PC-9 (cell line): Measurements from ENCODE around the gene DCLK3. TPM values are rescaled to one million over a fixed set of nuclear protein-coding genes. Genes with fewer than 3 reads are reported as not detected.
A peak's percentile ranks its signal among the peaks of the same experiment; 100 is the strongest.

Source experiments
- BruUV-seq: library from RNA; stranded (reverse); fragments of 400-500 nt; replicated peaks from 2 replicates; lab custom pipeline; 2021; lab: Mats Ljungman, UMichigan
- CTCF ChIA-PET: fragments of 300-600 bp; sonication (Branson Sonifier 250); formaldehyde crosslinking; loops from one replicate; lab custom pipeline; 2022; ENCODE audit warnings: antibody characterized with exemption; lab: Charles Lee
- POLR2A ChIA-PET: fragments of 300-600 bp; sonication (Branson Sonifier 250); formaldehyde crosslinking; loops from one replicate; lab custom pipeline; 2022; ENCODE audit warnings: antibody characterized with exemption; ENCODE audit not compliant: unreplicated experiment; lab: Charles Lee
- DNase-seq, 2 experiments: peaks; one replicate each; pipeline versions ENCODE4 v3.0.0 to v3.0.0-alpha.2; 2015 to 2022; ENCODE audit warnings: mixed read lengths in 1 of 2
- H2AFZ ChIP-seq: fragments of 200-600 bp; sonication (generic); 2 replicates; pipeline ENCODE4 v1.8.1; 2017; ENCODE audit warnings: antibody characterized with exemption
- H3F3A ChIP-seq: fragments of 200-600 bp; sonication (generic); 2 replicates; pipeline ENCODE4 v1.8.1; 2017; ENCODE audit warnings: antibody characterized with exemption, mild to moderate bottlenecking, low read depth; ENCODE audit not compliant: insufficient read depth
- H3K27ac ChIP-seq: fragments of 200-600 bp; sonication (generic); 2 replicates; pipeline ENCODE4 v1.6.1; 2016; ENCODE audit warnings: mixed run types
- H3K27me3 ChIP-seq: fragments of 200-600 bp; sonication (generic); 2 replicates; pipeline ENCODE4 v1.6.1; 2016; ENCODE audit warnings: low read depth, mixed run types; ENCODE audit not compliant: insufficient read depth
- H3K36me3 ChIP-seq: fragments of 200-600 bp; sonication (generic); 2 replicates; pipeline ENCODE4 v1.6.1; 2016; ENCODE audit warnings: low read depth, mixed run types
- H3K4me1 ChIP-seq: fragments of 200-600 bp; sonication (generic); replicated peaks from 2 replicates; pipeline ENCODE4 v1.6.1; 2016; ENCODE audit warnings: mixed run types; ENCODE audit not compliant: insufficient read depth
- H3K4me2 ChIP-seq: fragments of 200-600 bp; sonication (generic); 2 replicates; pipeline ENCODE4 v1.6.1; 2017; ENCODE audit warnings: mixed run types
- H3K4me3 ChIP-seq: fragments of 200-600 bp; sonication (generic); 2 replicates; pipeline ENCODE4 v1.6.1; 2016; ENCODE audit warnings: mixed run types
- H3K79me2 ChIP-seq: fragments of 200-600 bp; sonication (generic); 2 replicates; pipeline ENCODE4 v1.6.1; 2017; ENCODE audit warnings: low read depth, mixed run types
- H3K9me2 ChIP-seq: fragments of 200-600 bp; sonication (generic); 2 replicates; pipeline ENCODE4 v1.8.1; 2017; ENCODE audit warnings: mild to moderate bottlenecking; ENCODE audit not compliant: insufficient read depth
- H3K9me3 ChIP-seq: fragments of 200-600 bp; sonication (generic); 2 replicates; pipeline ENCODE4 v1.8.1; 2016; ENCODE audit warnings: low read depth; ENCODE audit not compliant: insufficient read depth
- H4K20me1 ChIP-seq: fragments of 200-600 bp; sonication (generic); 2 replicates; pipeline ENCODE4 v1.8.1; 2017; ENCODE audit not compliant: insufficient read depth
- EZH2 ChIP-seq: fragments of 200-600 bp; sonication (generic); IDR thresholded peaks from 2 replicates; pipeline ENCODE4 v1.8.0; 2017; ENCODE audit warnings: antibody characterized with exemption, low read depth
- intact Hi-C: fragments of 100-400 bp; cut with micrococcal nuclease; formaldehyde crosslinking; loops from one replicate; pipeline ENCODE4 v1.10.0; 2022; ENCODE audit not compliant: unreplicated experiment
- total RNA-seq: library from RNA; stranded (reverse); gene quantifications from 2 replicates; pipeline ENCODE4 v1.2.3, GENCODE V29; 2021
- TF ChIP-seq, protein P1 (sequence below): fragments of 200-600 bp; sonication (generic); conservative IDR thresholded peaks from 2 replicates; pipeline ENCODE4 v1.6.1; 2017; ENCODE audit warnings: mixed run types, antibody characterized with exemption, mild to moderate bottlenecking, moderate library complexity

The DCLK3 gene
- total RNA-seq, 1 experiment from 2014 or later = not detected

DNA sequence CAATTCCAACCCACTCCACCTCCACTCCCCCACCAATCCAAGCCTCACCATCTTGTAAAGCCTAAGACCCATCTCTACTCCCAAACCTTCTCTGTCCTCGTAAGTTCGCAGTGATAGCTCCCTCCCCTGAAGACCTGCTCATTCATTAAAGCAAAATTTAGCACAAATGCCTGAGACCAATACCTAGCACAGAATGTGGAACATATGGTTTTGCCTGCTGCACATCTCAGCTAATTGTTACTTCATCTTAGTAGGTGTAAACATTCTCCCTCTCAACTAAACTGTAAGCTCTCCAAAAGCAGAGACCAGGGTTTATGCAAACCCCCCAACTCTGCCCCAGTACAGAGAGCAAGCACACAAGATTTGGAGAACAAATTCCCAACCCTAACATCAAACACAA, 20.5 kb downstream of the DCLK3 start:
- ChIA-PET POLR2A (interaction anchor here (0.6 kb wide), 1 partner anchor 29 kb away, joined by 4 read pairs; no protein-coding TSS in a partner anchor), CTCF (no interaction called here)
- Histone ChIP-seq H3K27ac (no peak overlapping the region), H3K79me2 (no peaks in the 10 kb centered on the region), H3K36me3 (no peaks in the 10 kb centered on the region), H3F3A (no peaks in the 10 kb centered on the region), H3K9me2 (no peaks in the 10 kb centered on the region), H3K27me3 (no peaks in the 10 kb centered on the region), H4K20me1 (no peaks in the 10 kb centered on the region), H3K4me1 (no peaks in the 10 kb centered on the region), H3K9me3 (no peaks in the 10 kb centered on the region), H3K4me2 (no peak overlapping the region), H2AFZ (no peak overlapping the region), H3K4me3 (no peak overlapping the region)
- no TSS peak for BruUV-seq
- intact Hi-C loops = no loop called here
- TF ChIP-seq EZH2 = no peak
- TF ChIP-seq, protein P1, sequence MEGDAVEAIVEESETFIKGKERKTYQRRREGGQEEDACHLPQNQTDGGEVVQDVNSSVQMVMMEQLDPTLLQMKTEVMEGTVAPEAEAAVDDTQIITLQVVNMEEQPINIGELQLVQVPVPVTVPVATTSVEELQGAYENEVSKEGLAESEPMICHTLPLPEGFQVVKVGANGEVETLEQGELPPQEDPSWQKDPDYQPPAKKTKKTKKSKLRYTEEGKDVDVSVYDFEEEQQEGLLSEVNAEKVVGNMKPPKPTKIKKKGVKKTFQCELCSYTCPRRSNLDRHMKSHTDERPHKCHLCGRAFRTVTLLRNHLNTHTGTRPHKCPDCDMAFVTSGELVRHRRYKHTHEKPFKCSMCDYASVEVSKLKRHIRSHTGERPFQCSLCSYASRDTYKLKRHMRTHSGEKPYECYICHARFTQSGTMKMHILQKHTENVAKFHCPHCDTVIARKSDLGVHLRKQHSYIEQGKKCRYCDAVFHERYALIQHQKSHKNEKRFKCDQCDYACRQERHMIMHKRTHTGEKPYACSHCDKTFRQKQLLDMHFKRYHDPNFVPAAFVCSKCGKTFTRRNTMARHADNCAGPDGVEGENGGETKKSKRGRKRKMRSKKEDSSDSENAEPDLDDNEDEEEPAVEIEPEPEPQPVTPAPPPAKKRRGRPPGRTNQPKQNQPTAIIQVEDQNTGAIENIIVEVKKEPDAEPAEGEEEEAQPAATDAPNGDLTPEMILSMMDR = no peak
- DNase-seq = no peak

DNA sequence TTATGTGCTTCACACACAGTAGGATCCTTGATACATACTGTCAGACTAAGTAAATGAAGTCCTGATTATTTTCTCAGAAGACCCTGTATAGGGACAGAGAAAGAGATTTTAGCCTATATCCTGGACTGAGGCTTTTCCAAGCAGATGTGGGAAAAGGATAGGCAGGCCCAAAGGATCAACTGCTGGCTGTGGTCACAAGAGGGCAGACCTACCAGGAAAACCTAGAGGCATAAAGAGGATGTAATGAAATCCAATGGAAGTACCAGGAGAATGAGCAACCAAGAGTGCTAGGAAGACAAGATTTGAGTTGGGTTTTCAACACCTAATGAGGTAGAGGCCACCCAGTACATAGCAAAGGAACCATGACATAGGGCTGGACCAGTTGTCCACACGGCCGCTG, 23.1 kb downstream of the DCLK3 start:
- intact Hi-C loops = no loop called here
- no peak overlapping the region for H2AFZ ChIP-seq
- H3F3A ChIP-seq = no peaks in the 10 kb centered on the region
- H3K79me2 ChIP-seq = no peaks in the 10 kb centered on the region
- no peaks in the 10 kb centered on the region for H3K9me3 ChIP-seq
- no peak for TF ChIP-seq EZH2
- TF ChIP-seq, protein P1 = peak; percentile 31; the same call in 1 of the 2 replicates
- H3K27me3 ChIP-seq = no peaks in the 10 kb centered on the region
- no peaks in the 10 kb centered on the region for H3K9me2 ChIP-seq
- no peaks in the 10 kb centered on the region for H4K20me1 ChIP-seq
- no peak overlapping the region for H3K27ac ChIP-seq
- no TSS peak for BruUV-seq
- no peak overlapping the region for H3K4me2 ChIP-seq
- no peak for DNase-seq
- POLR2A ChIA-PET = no interaction called here
- CTCF ChIA-PET = no interaction called here
- H3K4me1 ChIP-seq = no peaks in the 10 kb centered on the region
- no peak overlapping the region for H3K4me3 ChIP-seq
- H3K36me3 ChIP-seq = no peaks in the 10 kb centered on the region

DNA sequence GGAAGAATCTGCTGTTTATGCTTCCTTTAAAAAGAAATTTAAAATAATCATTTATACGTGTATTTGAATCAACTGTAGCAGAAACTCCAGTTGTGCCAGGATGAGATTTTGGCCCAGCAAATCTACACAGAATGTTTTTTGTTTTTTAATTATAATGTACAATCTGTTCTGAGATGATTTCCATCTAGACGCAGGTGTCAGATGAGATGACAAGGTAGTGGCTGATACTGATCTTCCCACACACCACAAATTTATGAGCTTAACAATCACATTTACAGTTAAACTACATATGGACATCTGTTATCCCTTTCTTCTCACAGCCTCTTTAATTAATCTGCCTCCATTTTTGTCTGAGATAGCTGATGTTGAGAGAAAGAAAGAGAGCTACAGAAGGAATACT, 23.6 kb downstream of the DCLK3 start:
- Histone ChIP-seq H2AFZ (no peak overlapping the region), H3K27me3 (no peaks in the 10 kb centered on the region), H3K9me3 (no peaks in the 10 kb centered on the region), H3K4me2 (no peak overlapping the region), H3K9me2 (no peaks in the 10 kb centered on the region), H3K79me2 (no peaks in the 10 kb centered on the region), H3F3A (no peaks in the 10 kb centered on the region), H4K20me1 (no peaks in the 10 kb centered on the region), H3K36me3 (no peaks in the 10 kb centered on the region), H3K4me3 (no peak overlapping the region), H3K27ac (no peak overlapping the region), H3K4me1 (no peaks in the 10 kb centered on the region)
- CTCF ChIA-PET = no interaction called here
- POLR2A ChIA-PET = no interaction called here
- no peak for TF ChIP-seq EZH2
- TF ChIP-seq, protein P1 = no peak
- BruUV-seq = no TSS peak
- intact Hi-C loops = no loop called here
- DNase-seq = no peak
